ENCODE data around the gene ZNF335.
"Not testable (repeated sequence)": the region's sequence is repeated elsewhere in the genome, so short reads cannot be mapped to it uniquely, and the experiment has no call there.

The ZNF335 gene

DNA sequence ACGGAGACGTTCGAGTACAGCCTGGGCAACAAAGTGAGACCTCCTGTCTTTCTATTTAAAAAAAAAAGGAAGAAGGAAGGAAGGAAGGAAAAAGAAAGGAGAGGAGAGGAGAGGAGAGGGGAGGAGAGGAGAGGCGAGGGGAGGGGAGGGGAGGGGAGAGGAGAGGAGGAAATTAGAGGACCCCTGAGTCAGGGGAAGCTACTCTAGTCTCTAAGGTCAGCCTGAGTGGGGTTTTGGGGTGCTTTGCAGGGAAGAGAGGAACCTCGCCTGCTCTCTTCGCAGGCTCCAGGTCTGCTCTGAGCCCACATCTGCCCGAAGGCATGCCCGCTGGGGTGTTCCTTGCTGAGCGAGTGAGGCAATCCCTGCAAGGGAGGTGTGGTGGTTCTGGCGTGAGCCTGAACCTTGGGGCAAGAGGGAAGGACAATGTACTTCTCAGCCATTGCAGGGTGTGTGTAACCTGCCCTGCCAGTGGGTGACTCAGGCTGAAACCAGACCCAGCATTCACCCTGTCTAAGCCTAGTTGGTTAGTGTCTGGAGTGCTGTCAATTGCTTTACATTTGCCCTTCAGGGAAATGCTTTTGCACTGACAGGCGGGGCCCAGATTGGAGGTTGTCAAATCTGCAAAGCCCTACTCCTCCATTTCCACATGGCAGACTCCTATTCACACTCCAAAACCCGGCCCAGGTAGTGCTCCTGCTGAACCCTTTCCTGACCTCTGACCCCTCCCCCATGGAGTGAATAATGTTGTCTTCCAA is 21.4 kb upstream of the ZNF335 start:
- ChIA-PET POLR2A (no interaction called here), CTCF (no interaction called here)
- TF ChIP-seq TARDBP (IDR thresholded peaks at IDR 0.05) (no peak), LEF1 (IDR thresholded peaks at IDR 0.05; ENCODE audit: borderline replicate concordance) (no peak), SUZ12 (IDR thresholded peaks at IDR 0.05) (no peak), ELF4 (IDR thresholded peaks at IDR 0.05) (no peak), BHLHE40 (IDR thresholded peaks at IDR 0.05; ENCODE audit: borderline replicate concordance) (no peak), CTBP1 (IDR thresholded peaks at IDR 0.05; ENCODE audit: borderline replicate concordance) (no peak), FOXK2 (IDR thresholded peaks at IDR 0.05) (no peak), SP1 (IDR thresholded peaks at IDR 0.05) (no peak), HDGF (IDR thresholded peaks at IDR 0.05; ENCODE audit: borderline replicate concordance) (no peak), L3MBTL2 (conservative IDR thresholded peaks at IDR 0.05) (no peak), ARNT (IDR thresholded peaks at IDR 0.05) (no peak), ZNF384 (IDR thresholded peaks at IDR 0.05) (no peak), NFRKB (IDR thresholded peaks at IDR 0.05) (no peak), FOXA1 (IDR thresholded peaks at IDR 0.05) (no peak), FOXM1 (IDR thresholded peaks at IDR 0.05; ENCODE audit: borderline replicate concordance) (no peak)
- TF ChIP-seq, protein P1, sequence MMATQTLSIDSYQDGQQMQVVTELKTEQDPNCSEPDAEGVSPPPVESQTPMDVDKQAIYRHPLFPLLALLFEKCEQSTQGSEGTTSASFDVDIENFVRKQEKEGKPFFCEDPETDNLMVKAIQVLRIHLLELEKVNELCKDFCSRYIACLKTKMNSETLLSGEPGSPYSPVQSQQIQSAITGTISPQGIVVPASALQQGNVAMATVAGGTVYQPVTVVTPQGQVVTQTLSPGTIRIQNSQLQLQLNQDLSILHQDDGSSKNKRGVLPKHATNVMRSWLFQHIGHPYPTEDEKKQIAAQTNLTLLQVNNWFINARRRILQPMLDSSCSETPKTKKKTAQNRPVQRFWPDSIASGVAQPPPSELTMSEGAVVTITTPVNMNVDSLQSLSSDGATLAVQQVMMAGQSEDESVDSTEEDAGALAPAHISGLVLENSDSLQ (IDR thresholded peaks at IDR 0.05): no peak
- DNase-seq (ENCODE audit: extremely low spot score): no peak

DNA sequence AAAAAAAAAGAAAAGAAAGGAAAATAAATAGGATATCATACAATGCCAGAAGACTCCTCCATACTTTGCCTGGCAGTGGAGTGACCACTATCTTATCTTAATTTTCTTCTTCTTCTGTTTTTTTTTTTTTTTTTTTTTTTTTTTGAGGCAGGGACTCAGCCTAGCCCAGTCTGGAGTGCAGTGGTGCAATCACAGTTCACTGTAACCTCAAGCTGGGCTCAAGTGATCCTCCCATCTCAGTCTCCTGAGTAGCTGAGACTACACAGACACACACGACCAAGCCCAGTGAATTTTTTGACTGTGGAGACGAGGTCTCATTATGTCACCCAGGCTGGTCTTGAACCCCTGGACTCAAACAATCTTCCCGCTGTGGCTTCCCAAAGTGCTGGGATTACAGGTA is 19.6 kb upstream of the ZNF335 start:
- DNase-seq (ENCODE audit: extremely low spot score): no peak
- POLR2A ChIA-PET: no interaction called here
- CTCF ChIA-PET: no interaction called here
- TF ChIP-seq LEF1 (IDR thresholded peaks at IDR 0.05; ENCODE audit: borderline replicate concordance) (no peak), ZNF384 (IDR thresholded peaks at IDR 0.05) (no peak), ELF4 (IDR thresholded peaks at IDR 0.05) (no peak), L3MBTL2 (conservative IDR thresholded peaks at IDR 0.05) (no peak)

DNA sequence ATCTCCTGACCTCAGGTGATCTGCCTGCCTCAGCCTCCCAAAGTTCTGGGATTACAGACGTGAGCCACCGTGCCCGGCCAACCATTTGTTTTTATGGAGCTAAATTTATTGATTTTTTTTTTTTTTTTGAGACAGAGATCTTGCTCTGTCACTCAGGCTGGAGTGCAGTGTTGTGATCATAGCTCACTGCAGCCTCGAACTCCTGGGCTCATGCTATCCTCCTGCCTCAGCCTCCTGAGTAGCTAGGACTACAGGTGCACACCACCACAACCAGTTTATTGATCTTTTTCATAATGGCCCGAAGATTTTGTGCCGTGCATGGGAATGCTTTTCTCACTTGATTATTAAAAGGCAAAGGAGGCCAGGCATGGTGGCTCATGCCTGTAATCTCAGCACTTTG is 16.8 kb upstream of the ZNF335 start:
- CTCF ChIA-PET: interaction anchor here (1.3 kb wide), 1 partner anchor 10 kb away, joined by 4 read pairs; no protein-coding TSS in a partner anchor
- TF ChIP-seq, protein P1 (IDR thresholded peaks at IDR 0.05): peak; percentile 67
- peak; percentile 62; the same call in 1 of the 2 replicates for TF ChIP-seq ZNF384 (IDR thresholded peaks at IDR 0.05)
- DNase-seq (ENCODE audit: extremely low spot score); POLR2A ChIA-PET: not testable (repeated sequence)

DNA sequence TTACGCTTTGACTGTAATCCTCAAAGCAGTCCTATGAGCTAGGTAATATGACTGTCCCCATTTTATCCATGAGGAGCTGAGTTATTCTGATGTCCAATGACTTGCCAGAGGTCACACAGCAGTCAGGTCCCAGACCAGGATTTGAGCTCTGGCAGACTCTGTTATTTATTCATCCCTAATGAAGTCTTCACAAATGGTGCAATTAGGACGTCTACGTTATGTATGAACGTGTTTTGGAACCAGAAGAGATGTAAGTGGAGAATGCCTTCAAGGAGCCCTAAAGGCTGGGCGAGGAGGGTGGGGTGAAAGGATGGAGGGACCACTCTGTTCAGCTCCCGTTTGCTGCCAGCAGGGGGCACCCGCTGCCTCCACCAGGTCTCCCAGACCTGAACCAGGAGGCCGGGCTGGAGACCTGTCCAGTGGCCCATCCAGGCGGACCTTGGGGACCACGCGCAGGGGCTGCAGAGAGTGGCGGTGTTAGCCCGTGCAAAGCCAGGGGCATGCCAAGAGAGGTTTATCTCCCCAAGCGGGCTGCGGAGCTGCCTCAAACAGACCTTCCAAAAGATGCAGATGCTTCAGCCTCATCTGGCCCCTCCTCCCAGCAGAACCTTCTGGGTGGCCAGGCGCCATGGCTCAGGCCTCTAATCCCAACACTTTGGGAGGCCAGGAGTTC is 15.2 kb upstream of the ZNF335 start:
- no peak for TF ChIP-seq NFRKB (IDR thresholded peaks at IDR 0.05)
- ChIA-PET POLR2A (interaction anchor here (1.0 to 2.4 kb wide), 2 partner anchors 14 to 28 kb away, joined by 3 to 10 read pairs; partner anchors contain the start of gene ZNF335), CTCF (interaction anchor here (0.6 to 2.4 kb wide), 15 partner anchors 8 to 459 kb away, joined by 3 to 19 read pairs (median 3); no protein-coding TSS in a partner anchor)
- DNase-seq (ENCODE audit: extremely low spot score): peak; percentile 85

DNA sequence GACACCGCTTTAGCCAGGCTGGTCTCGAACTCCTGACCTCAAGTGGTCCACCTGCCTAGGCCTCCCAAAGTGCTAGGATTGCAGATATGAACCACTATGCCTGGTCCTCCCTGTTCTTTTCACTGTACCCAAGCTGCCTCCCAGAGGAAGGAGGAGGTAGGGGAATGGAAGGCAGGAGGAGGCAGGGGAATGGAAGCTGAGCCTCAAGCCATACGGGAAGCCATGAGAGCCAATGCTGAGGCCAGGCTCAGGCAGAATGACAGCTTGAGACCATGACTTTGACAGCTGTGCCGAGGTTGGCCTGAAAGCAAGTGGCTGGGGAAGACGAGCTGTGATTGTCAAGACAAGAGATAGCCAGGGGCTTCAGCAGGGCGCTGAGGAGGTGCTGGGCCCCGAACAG is 13.6 kb upstream of the ZNF335 start:
- TF ChIP-seq SUZ12 (IDR thresholded peaks at IDR 0.05) (no peak), FOXM1 (IDR thresholded peaks at IDR 0.05; ENCODE audit: borderline replicate concordance) (no peak)
- DNase-seq (ENCODE audit: extremely low spot score): no peak
- POLR2A ChIA-PET: interaction anchor here (0.6 to 2.4 kb wide), 2 partner anchors 13 to 110 kb away, joined by 3 to 10 read pairs; partner anchors contain the start of gene ZNF335
- CTCF ChIA-PET: interaction anchor here (0.6 to 2.4 kb wide), 5 partner anchors 15 to 363 kb away, joined by 3 to 10 read pairs (median 3); no protein-coding TSS in a partner anchor

DNA sequence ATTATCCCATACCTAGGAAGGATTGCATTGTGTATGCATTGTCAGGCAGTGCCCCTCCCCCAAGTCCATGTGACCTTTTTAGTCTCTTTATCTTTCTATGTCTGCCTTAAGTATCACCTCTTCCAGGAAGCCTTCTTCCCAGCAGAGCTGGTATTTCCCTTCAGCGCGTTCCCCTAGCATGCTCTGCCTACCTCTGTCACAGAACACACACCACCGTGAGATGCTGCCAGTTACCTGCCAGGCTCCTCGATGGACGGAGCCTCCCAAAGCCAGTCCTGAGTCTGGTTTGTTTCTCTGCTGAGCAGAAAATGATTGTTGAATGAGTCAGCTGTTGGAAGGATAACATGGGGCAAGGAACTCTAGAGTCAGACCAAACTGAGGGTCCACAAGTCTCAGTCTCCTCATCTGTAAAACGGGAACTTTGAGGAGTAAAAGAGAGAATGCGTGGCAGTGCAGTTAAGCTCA is 11.3 kb upstream of the ZNF335 start:
- POLR2A ChIA-PET: no interaction called here
- DNase-seq (ENCODE audit: extremely low spot score): no peak
- CTCF ChIA-PET: interaction anchor here (0.6 kb wide), 1 partner anchor 331 kb away, joined by 3 read pairs; no protein-coding TSS in a partner anchor
- no peak for TF ChIP-seq BHLHE40 (IDR thresholded peaks at IDR 0.05; ENCODE audit: borderline replicate concordance)
- no peak for TF ChIP-seq HDGF (IDR thresholded peaks at IDR 0.05; ENCODE audit: borderline replicate concordance)
- TF ChIP-seq L3MBTL2 (conservative IDR thresholded peaks at IDR 0.05): no peak
- TF ChIP-seq LEF1 (IDR thresholded peaks at IDR 0.05; ENCODE audit: borderline replicate concordance): no peak
- TF ChIP-seq ELF4 (IDR thresholded peaks at IDR 0.05): no peak
- no peak for TF ChIP-seq ZNF384 (IDR thresholded peaks at IDR 0.05)
- no peak for TF ChIP-seq SUZ12 (IDR thresholded peaks at IDR 0.05)
- TF ChIP-seq FOXK2 (IDR thresholded peaks at IDR 0.05): no peak

DNA sequence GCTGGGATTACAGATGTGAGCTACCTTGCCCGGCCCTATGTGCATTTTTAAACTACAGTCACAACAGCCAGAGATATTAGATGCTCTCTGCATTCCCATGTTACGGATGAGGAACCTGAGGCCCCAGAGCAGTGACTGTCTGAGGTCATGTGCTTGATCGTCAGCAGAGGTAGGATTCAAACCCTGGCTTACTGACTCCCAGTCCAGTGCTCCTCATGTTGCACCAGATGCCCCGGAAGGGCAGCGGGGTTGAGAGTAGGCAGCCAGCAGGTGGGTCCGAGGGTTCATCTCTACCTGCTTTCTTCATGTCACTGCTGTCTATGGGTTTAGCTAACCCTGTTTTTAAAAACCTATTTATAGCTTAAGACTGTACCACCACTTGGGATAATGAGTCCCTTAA is 9.3 kb upstream of the ZNF335 start:
- CTCF ChIA-PET: interaction anchor here (0.8 kb wide), 1 partner anchor 11 kb away, joined by 3 read pairs; no protein-coding TSS in a partner anchor
- DNase-seq (ENCODE audit: extremely low spot score): no peak
- TF ChIP-seq TARDBP (IDR thresholded peaks at IDR 0.05) (no peak), SUZ12 (IDR thresholded peaks at IDR 0.05) (no peak), L3MBTL2 (conservative IDR thresholded peaks at IDR 0.05) (no peak), FOXA1 (IDR thresholded peaks at IDR 0.05) (no peak), FOXM1 (IDR thresholded peaks at IDR 0.05; ENCODE audit: borderline replicate concordance) (no peak), NFRKB (IDR thresholded peaks at IDR 0.05) (no peak), ZNF384 (IDR thresholded peaks at IDR 0.05) (no peak), FOXK2 (IDR thresholded peaks at IDR 0.05) (no peak), SP1 (IDR thresholded peaks at IDR 0.05) (no peak), ARNT (IDR thresholded peaks at IDR 0.05) (no peak), ELF4 (IDR thresholded peaks at IDR 0.05) (no peak), CTBP1 (IDR thresholded peaks at IDR 0.05; ENCODE audit: borderline replicate concordance) (no peak), HDGF (IDR thresholded peaks at IDR 0.05; ENCODE audit: borderline replicate concordance) (no peak), LEF1 (IDR thresholded peaks at IDR 0.05; ENCODE audit: borderline replicate concordance) (no peak), BHLHE40 (IDR thresholded peaks at IDR 0.05; ENCODE audit: borderline replicate concordance) (no peak)
- TF ChIP-seq, protein P1 (IDR thresholded peaks at IDR 0.05): no peak
- POLR2A ChIA-PET: no interaction called here

All from HEK293T (cell line).